Measurements from ENCODE around the gene PRPF8.

PRPF8 gene

GRCh38 chr17:1684378-1685189 is at the start of gene PRPF8:
Gene PRPF8, minus strand, starts transcription at chr17:1684867. Its CDS starts 296 bp downstream, at chr17:1684571.
- peak; percentile 99 for DNase-seq (ENCODE audit: low spot score)

DNA sequence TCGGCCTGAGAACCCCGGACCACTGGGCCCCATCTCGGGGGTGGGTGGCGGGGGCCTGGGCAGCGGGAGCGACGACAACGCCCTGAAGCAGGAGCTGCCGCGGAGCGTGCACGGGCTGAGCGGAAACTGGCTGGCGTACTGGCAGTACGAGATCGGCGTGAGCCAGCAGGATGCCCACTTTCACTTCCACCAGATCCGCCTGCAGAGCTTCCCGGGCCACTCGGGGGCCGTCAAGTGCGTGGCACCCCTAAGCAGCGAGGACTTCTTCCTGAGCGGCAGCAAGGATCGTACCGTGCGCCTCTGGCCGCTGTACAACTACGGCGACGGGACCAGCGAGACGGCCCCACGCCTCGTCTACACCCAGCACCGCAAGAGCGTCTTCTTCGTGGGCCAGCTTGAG is 49.1 kb upstream of the PRPF8 start:
- no peak for DNase-seq (ENCODE audit: low spot score)

GRCh38 chr17:1732833-1733321 is 48.2 kb upstream of the PRPF8 start:
- no peak for DNase-seq (ENCODE audit: low spot score)

DNA sequence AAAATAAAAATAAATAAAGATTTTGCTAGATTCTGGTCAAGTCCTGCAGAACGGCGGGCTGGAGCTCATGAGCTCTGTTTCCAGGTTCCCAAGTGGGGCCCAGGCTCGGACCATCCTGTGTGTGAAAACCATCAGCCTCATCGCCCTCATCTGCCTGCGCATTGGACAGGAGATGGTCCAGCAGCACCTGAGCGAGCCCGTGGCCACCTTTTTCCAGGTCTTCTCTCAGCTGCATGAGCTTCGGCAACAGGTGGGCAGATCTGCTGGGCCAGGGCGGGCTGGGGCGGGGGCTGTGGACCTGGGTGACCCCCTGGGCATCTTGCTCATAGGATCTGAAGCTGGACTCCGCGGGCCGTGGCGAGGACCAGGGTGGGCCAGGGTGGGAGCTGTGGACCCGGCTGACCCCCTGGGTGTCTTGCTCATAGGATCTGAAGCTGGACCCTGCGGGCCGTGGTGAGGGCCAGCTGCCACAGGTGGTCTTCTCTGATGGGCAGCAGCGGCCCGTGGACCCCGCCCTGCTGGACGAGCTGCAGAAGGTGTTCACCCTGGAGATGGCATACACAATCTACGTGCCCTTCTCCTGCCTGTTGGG is 47.7 kb upstream of the PRPF8 start:
- DNase-seq (ENCODE audit: low spot score), result no peak

- no peak for DNase-seq (ENCODE audit: low spot score)
Measured at GRCh38 chr17:1731194-1731506, 46.5 kb upstream of the PRPF8 start.

DNA sequence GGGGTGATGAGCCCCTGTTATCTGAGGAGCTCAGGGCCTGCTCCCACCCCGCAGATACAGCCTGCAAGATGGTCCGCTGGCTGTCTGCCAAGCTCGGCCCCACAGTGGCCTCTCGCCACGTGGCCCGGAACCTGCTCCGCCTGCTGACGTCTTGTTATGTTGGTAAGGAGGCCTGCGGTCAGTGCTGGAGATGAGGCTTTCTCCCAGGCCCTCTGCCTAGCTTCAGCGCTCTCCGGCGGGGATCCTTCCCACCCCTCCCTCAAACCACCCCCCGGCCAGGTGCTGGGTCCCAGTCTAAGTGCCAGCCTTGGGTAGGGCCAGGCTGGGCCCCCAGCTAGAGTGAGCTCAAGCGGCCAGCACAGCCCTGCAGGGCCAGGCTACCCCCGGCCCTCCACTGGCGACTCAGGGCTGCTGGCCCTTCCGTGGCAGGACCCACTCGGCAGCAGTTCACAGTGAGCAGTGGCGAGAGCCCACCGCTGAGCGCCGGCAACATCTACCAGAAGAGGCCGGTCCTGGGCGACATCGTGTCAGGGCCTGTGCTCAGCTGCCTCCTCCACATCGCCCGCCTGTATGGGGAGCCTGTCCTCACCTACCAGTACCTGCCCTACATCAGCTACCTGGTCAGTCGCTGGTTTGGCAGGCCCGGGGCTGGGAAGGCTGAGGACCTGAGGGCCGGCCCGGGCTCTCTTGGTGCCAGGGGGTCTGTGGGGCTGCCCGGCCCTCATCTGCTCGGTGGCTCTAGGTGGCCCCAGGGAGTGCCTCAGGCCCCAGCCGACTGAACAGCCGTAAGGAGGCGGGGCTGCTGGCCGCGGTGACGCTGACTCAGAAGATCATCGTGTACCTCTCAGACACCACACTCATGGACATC is 45.9 kb upstream of the PRPF8 start:
- no peak for DNase-seq (ENCODE audit: low spot score)

GRCh38 chr17:1729966-1730325 is 45.3 kb upstream of the PRPF8 start:
- DNase-seq (ENCODE audit: low spot score), result no peak

DNA sequence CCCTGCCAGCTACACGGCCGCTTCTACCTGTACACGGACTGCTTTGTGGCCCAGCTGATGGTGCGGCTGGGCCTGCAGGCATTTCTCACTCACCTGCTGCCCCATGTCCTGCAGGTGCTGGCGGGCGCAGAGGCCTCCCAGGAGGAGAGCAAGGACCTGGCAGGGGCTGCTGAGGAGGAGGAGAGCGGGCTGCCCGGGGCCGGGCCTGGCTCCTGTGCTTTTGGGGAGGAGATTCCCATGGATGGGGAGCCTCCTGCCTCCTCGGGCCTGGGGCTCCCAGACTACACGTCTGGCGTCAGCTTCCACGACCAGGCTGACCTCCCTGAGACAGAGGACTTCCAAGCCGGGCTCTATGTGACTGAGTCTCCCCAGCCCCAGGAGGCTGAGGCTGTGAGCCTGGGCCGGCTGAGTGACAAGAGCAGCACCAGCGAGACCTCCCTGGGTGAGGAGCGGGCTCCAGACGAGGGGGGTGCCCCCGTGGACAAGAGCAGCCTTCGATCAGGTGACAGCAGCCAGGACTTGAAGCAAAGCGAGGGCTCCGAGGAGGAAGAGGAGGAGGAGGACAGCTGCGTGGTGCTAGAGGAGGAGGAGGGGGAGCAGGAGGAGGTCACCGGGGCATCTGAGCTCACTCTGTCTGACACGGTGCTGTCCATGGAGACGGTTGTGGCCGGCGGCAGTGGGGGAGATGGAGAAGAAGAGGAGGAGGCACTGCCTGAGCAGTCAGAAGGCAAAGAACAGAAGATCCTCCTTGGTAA is 43.4 kb upstream of the PRPF8 start:
- no peak for DNase-seq (ENCODE audit: low spot score)

DNA sequence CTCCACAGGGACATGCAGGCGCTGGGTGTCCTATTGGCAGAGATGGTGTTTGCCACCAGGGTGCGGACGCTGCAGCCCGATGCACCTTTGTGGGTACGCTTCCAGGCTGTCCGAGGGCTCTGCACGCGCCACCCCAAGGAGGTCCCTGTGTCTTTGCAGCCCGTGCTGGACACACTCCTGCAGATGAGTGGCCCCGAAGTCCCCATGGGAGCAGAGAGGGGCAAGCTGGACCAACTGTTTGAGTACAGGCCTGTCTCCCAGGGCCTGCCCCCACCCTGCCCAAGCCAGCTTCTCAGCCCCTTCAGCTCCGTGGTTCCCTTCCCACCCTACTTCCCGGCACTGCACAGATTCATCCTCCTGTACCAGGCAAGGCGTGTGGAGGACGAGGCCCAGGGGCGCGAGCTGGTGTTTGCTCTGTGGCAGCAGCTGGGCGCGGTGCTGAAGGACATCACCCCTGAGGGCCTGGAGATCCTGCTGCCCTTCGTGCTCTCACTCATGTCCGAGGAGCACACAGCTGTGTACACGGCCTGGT is 42.7 kb upstream of the PRPF8 start:
- DNase-seq (ENCODE audit: low spot score), result no peak

GRCh38 chr17:1726626-1727257 is 42.1 kb upstream of the PRPF8 start:
- no peak for DNase-seq (ENCODE audit: low spot score)

DNA sequence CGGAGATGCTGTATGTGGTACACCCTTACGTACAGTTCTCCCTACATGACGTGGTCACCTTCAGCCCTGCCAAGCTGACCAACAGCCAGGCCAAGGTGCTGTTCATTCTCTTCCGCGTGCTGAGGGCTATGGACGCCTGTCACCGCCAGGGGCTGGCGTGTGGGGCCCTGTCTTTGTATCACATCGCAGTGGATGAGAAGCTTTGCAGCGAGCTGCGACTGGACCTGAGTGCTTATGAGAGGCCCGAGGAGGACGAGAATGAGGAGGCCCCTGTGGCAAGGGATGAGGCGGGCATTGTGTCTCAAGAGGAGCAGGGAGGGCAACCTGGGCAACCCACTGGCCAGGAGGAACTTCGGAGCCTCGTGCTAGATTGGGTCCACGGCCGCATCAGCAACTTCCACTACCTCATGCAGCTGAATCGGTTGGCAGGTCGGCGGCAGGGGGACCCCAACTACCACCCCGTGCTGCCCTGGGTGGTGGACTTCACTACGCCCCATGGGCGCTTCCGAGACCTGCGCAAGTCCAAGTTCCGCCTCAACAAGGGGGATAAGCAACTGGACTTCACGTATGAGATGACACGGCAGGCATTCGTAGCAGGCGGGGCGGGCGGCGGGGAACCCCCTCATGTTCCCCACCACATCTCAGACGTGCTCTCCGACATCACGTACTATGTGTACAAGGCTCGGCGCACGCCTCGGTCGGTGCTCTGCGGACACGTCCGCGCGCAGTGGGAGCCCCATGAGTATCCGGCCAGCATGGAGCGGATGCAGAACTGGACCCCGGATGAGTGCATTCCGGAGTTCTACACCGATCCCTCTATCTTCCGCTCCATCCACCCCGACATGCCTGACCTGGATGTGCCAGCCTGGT is 41.2 kb upstream of the PRPF8 start:
- no peak for DNase-seq (ENCODE audit: low spot score)

- DNase-seq (ENCODE audit: low spot score), result no peak
Measured at GRCh38 chr17:1724869-1725641, 40.4 kb upstream of the PRPF8 start.

DNA sequence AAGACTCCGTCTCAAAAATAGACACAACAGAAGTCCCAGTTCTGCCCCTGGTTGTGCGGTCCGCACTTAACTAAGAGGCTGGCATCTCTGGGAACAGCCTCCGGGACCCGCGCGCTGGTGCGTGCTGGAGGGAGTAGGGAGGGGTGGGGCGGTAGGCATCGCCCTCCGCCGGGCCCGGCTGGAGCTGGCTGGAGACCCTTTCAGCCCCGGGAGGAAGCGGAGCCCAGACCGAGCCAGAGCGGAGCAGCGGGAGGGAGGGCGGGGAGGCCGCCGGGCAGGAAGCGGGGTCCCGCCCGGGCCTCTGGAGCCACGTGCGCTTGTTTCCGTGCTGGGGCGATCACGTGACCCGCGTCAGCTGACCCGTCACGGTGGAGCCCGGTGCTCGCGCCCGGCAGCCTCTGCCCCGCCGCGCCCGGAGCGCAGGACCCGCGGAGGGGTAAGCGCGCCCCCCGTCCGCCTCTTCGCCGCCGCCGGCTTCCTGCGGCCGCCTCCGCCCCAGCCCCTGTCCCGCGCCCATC is 39.7 kb upstream of the PRPF8 start, which contains the start of gene WDR81:
TSS of gene WDR81 (plus strand) at position 354 of the 518 bp plus-strand sequence. CDS start 256 bp downstream, outside the sequence.
- DNase-seq (ENCODE audit: low spot score), result peak; percentile 94

DNA sequence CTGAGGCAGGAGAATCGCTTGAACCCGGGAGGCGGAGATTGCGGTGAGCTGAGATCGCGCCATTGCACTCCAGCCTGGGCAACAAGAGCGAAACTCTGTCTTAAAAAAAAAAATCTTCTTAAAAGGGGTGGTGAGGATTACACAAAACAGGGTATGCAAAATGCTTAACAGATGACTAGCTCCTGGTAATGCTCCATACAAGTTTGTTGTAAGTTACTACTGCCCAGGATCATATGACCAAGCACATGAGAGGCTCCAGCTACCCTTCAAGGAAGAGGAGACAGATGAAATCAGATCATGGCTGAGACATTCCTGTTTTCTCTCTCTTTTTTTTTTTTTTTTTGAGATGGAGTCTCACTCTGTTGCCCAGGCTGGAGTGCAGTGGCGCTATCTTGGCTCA is 37.4 kb upstream of the PRPF8 start:
- DNase-seq (ENCODE audit: low spot score), result peak; percentile 59

DNA sequence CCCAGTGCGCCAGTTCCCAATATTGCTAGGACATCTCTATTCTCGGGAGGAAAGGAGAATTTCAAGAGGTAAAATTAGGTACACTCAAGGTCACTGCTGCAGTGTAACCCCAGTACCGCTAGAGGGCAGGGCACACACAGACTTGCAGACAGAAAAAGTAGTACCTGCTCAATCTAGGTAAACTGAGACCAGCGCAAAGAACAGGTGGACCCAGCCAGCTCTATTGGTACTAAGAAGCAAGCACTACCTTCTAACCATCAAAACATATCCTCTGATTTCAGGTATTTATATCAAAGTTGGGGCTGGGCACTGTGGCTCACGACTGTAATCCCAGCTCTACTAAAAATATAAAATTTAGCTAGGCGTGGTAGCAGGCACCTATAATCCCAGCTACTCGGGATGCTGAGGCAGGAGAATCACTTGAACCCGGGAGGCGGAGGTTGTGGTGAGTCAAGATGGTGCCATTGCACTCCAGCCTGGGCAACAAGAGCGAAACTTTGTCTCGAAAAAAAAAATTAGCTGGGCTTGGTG is 36.3 kb upstream of the PRPF8 start:
- peak; percentile 58 for DNase-seq (ENCODE audit: low spot score)

DNA sequence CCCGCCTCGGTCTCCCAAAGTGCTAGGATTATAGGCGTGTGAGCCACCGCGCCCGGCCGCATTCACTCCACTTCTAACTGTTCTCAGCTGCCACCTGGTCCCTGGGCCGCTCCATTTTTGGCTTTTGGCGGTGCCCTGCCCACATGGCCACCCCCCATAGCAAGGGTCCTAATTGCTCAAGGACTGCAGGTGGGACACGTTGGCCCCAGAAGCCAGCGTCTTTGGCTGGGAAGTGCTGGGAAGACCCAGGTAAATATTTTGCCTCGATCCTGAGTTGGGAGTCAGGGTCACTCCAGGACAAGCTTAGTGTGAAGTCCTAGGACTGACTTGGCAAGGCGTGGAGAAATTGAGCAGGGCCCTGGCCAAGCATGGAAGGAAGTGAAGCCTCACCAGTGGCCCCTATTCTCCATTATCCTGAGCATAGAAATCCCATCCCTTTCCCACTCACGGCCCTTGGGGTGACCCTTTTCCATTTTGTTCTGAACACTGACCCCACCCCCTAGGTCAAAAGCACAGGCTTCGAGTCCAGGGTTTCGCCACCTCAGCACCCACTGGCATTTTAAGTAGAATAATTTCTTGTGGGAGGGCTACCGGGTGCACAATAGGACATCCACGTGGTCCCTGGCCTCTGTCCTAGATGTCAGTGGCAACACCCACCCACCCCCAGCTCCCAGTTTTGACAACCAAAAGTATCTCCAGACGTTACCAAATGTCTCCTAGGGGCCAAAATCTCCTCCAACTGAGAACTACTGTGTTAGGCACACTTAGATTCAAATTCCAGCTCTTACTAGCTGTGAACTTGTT is 33.9 kb upstream of the PRPF8 start:
- no peak for DNase-seq (ENCODE audit: low spot score)

DNA sequence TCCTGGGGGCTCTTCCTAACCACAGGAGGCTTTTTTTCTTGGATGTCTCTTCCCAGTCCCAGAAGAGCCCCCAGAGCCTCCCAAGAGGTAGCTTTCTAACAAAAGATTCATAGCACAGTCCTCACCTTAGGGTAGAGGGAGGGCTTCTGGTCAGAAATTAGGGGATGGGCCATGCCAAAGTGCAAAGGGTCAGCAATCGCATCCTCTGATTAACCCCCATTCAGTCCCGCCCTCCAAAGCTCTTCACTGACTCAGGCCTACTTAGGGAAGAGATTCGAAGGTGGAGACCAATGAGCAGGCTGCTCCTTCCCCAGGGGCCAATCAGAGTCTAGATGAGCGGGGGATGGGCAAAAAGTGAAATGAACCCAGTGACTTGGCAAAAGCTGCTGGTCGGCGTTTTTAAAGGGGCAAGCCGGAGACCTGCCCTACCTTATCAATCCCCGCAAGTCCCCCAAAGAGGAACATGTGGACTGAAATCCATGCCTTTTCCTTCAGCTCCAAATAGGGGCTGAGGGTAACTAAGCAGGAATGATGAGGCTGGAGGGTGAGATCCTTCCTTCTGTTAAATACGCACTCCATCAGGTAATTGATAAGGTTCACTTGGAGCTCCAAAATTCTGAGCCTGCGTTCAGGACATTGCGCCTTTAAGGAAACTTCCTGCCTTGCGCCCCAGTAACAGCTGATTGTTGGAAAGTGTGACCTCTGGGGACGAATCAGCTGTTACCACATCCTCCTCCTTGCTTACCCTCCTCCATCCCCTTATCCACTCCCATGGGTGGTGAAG is 32.4 kb upstream of the PRPF8 start:
- peak; percentile 94 for DNase-seq (ENCODE audit: low spot score)
